Measurements from ENCODE around the gene CAPG. TPM values are rescaled to one million over a fixed set of nuclear protein-coding genes. Genes with fewer than 3 reads are reported as not detected.

Gene CAPG
- total RNA-seq, 1 experiment from 2014 or later: 117 TPM

- TF ChIP-seq MLX (CRISPR knock-in tag; IDR thresholded peaks at IDR 0.05) (no peak), JAZF1 (CRISPR knock-in tag; IDR thresholded peaks at IDR 0.05) (no peak), MXD4 (CRISPR knock-in tag; IDR thresholded peaks at IDR 0.05; ENCODE audit: borderline replicate concordance) (no peak)
Measured at GRCh38 chr2:85394261-85394681, 15.9 kb downstream of the CAPG start (continued).

GRCh38 chr2:85393836-85394235 is 16.3 kb downstream of the CAPG start:
- TF ChIP-seq ERG (CRISPR knock-in tag; IDR thresholded peaks at IDR 0.05): no peak
- no peak for TF ChIP-seq GRHL2 (CRISPR knock-in tag; IDR thresholded peaks at IDR 0.05; ENCODE audit: insufficient replicate concordance, severe bottlenecking)
- no peak for TF ChIP-seq ATF6 (CRISPR knock-in tag; IDR thresholded peaks at IDR 0.05)
- no peak for TF ChIP-seq ELF4 (CRISPR knock-in tag; IDR thresholded peaks at IDR 0.05; ENCODE audit: low read depth)
- TF ChIP-seq NFYB (CRISPR knock-in tag; conservative IDR thresholded peaks at IDR 0.05; ENCODE audit: low read depth): no peak
- TF ChIP-seq RORB (CRISPR knock-in tag; IDR thresholded peaks at IDR 0.05): no peak
- no peak for TF ChIP-seq PREB (CRISPR knock-in tag; IDR thresholded peaks at IDR 0.05; ENCODE audit: borderline replicate concordance)
- TF ChIP-seq NR3C1 (CRISPR knock-in tag; conservative IDR thresholded peaks at IDR 0.05; ENCODE audit: low read depth): no peak
- TF ChIP-seq ZBTB21 (CRISPR knock-in tag; IDR thresholded peaks at IDR 0.05; ENCODE audit: borderline replicate concordance): no peak
- no peak for TF ChIP-seq PRDM15 (CRISPR knock-in tag; IDR thresholded peaks at IDR 0.05)
- no peak for TF ChIP-seq MAX (CRISPR knock-in tag; IDR thresholded peaks at IDR 0.05)
- TF ChIP-seq ZNF121 (CRISPR knock-in tag; IDR thresholded peaks at IDR 0.05): no peak
- H3K4me3 Mint-ChIP-seq: no peak overlapping the region
- no peak for ATAC-seq
- peak overlapping the region; percentile 37; the same call in 1 of the 2 replicates for H3K27ac Mint-ChIP-seq
- H3K9me3 Mint-ChIP-seq: no peaks in the 10 kb centered on the region
- POLR2A ChIA-PET: no interaction called here
- DNase-seq (ENCODE audit: low spot score): no peak
- CTCF ChIA-PET: interaction anchor here (1.4 to 6.8 kb wide), 2 partner anchors 26 to 158 kb away, joined by 3 to 66 read pairs; no protein-coding TSS in a partner anchor
- H3K27me3 Mint-ChIP-seq (ENCODE audit: low read depth): no peaks in the 10 kb centered on the region
- H3K4me1 Mint-ChIP-seq: peaks cover 22% of the 10 kb centered on the region
- H3K36me3 Mint-ChIP-seq: peaks cover 18% of the 10 kb centered on the region

Data from WTC11 (cell line).